Measurements from ENCODE around the gene LCE7A.
A peak's percentile ranks its signal among the peaks of the same experiment; 100 is the strongest.

LCE7A gene

GRCh38 chr1:152859696-152860095 is at the start of gene LCE7A:
Gene LCE7A, plus strand, starts transcription at chr1:152859996. Its CDS starts 702 bp downstream, at chr1:152860698.
- no peak for DNase-seq

- no peak for DNase-seq
Observed at GRCh38 chr1:152811050-152811449, 48.7 kb upstream of the LCE7A start.

- no peak for DNase-seq
Observed at GRCh38 chr1:152811671-152812070, 48.1 kb upstream of the LCE7A start, which contains the start of gene LCE1B. Gene LCE1B, plus strand, starts transcription at chr1:152811971. Its CDS starts 476 bp downstream, at chr1:152812447.

GRCh38 chr1:152817309-152817708 is 42.5 kb upstream of the LCE7A start:
- no peak for DNase-seq

GRCh38 chr1:152823294-152823693 is 36.5 kb upstream of the LCE7A start:
- no peak for DNase-seq

GRCh38 chr1:152824964-152825363 is 34.8 kb upstream of the LCE7A start:
- DNase-seq = no peak

- no peak for DNase-seq
Observed at GRCh38 chr1:152827173-152827572, 32.6 kb upstream of the LCE7A start, which contains the start of gene LCE1A. Gene LCE1A, plus strand, starts transcription at chr1:152827473. Its CDS starts 0 bp downstream, at chr1:152827473.

- DNase-seq = no peak
Observed at GRCh38 chr1:152836870-152837269, 22.9 kb upstream of the LCE7A start.

- DNase-seq = no peak
Observed at GRCh38 chr1:152842556-152842955, 17.2 kb upstream of the LCE7A start, which contains the start of gene LCE6A. Gene LCE6A, plus strand, starts transcription at chr1:152842856. Its CDS starts 665 bp downstream, at chr1:152843521.

GRCh38 chr1:152855661-152856060 is 4.1 kb upstream of the LCE7A start:
- no peak for DNase-seq

- DNase-seq = no peak
Observed at GRCh38 chr1:152858062-152858461, 1.7 kb upstream of the LCE7A start.

- DNase-seq = no peak
Observed at GRCh38 chr1:152860129-152860528, 333 bp downstream of the LCE7A start.

- DNase-seq = no peak
Observed at GRCh38 chr1:152861374-152861773, 1.6 kb downstream of the LCE7A start.

GRCh38 chr1:152864443-152864842 is 4.6 kb downstream of the LCE7A start:
- no peak for DNase-seq

GRCh38 chr1:152866321-152866720 is 6.5 kb downstream of the LCE7A start:
- DNase-seq = no peak

GRCh38 chr1:152869808-152870419 is 10.1 kb downstream of the LCE7A start:
- DNase-seq = peak; percentile 74

- no peak for DNase-seq
Observed at GRCh38 chr1:152870831-152871730, 11.3 kb downstream of the LCE7A start.

GRCh38 chr1:152871731-152872126 is 11.9 kb downstream of the LCE7A start:
- no peak for DNase-seq

- DNase-seq = no peak
Observed at GRCh38 chr1:152873495-152873894, 13.7 kb downstream of the LCE7A start.

- DNase-seq = no peak
Observed at GRCh38 chr1:152876827-152877226, 17.0 kb downstream of the LCE7A start.

- DNase-seq = peak; percentile 72
Observed at GRCh38 chr1:152878042-152878441, 18.2 kb downstream of the LCE7A start, which contains the start of gene SMCP. Gene SMCP, plus strand, starts transcription at chr1:152878322. Its CDS starts 6,101 bp downstream, at chr1:152884423.

- DNase-seq = no peak
Observed at GRCh38 chr1:152879559-152880198, 19.9 kb downstream of the LCE7A start.

GRCh38 chr1:152880316-152880715 is 20.5 kb downstream of the LCE7A start:
- DNase-seq = no peak
